SK-N-SH (cell line): ENCODE data around the gene WWOX.

Source experiments
- CTCF ChIP-seq: fragments of 200-600 bp; sonication (generic); IDR thresholded peaks from 2 replicates; pipeline ENCODE4 v1.6.1; 2017; ENCODE audit warnings: antibody characterized with exemption, mild to moderate bottlenecking, moderate library complexity
- FOXJ3 ChIP-seq: sonication (generic); formaldehyde crosslinking; IDR thresholded peaks from 2 replicates; pipeline ENCODE4 v1.5.1; 2020; ENCODE audit warnings: mild to moderate bottlenecking, missing genetic modification reagents
- TAF1 ChIP-seq: IDR thresholded peaks from 2 replicates; pipeline ENCODE4 v1.6.1; 2012; ENCODE audit warnings: low read depth, mild to moderate bottlenecking, low read length, moderate library complexity, borderline replicate concordance
- TF ChIP-seq, protein P1 (sequence below): IDR thresholded peaks from 2 replicates; pipeline ENCODE4 v1.4.0; 2012; ENCODE audit warnings: low read depth, borderline replicate concordance

DNA sequence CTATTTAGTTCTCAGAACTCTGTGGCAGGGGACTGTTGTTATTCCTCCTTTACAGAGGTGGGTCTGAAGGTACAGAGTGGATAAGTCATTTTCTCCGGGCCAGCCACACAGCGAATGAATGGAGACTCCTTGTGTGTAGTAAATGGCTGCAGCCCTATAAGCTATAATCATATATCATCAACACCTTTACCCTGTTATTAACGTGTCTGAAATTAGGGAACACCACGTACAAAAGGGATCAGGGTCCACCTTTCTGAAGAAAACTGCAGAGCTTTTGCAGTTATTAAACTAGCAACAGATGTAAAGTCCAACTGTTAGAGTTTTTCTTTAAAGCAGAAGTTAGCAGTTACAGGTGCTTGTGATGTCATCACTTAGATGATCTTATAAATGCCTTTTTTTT is 804.4 kb downstream of the WWOX start:
- TF ChIP-seq, protein P1, sequence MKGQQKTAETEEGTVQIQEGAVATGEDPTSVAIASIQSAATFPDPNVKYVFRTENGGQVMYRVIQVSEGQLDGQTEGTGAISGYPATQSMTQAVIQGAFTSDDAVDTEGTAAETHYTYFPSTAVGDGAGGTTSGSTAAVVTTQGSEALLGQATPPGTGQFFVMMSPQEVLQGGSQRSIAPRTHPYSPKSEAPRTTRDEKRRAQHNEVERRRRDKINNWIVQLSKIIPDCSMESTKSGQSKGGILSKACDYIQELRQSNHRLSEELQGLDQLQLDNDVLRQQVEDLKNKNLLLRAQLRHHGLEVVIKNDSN, result no peak
- TF ChIP-seq FOXJ3, result no peak
- no peak for TF ChIP-seq TAF1
- TF ChIP-seq CTCF, result no peak
